ENCODE measurements around the gene GRPEL1. TPM values are rescaled to one million over a fixed set of nuclear protein-coding genes. Genes with fewer than 3 reads are reported as not detected.

The GRPEL1 gene
- total and polyA plus RNA-seq, 2 of the 13 experiments (the other 11 are each of a cell fraction or from before 2014, with no cell fraction given): 32.3 to 141 TPM

DNA sequence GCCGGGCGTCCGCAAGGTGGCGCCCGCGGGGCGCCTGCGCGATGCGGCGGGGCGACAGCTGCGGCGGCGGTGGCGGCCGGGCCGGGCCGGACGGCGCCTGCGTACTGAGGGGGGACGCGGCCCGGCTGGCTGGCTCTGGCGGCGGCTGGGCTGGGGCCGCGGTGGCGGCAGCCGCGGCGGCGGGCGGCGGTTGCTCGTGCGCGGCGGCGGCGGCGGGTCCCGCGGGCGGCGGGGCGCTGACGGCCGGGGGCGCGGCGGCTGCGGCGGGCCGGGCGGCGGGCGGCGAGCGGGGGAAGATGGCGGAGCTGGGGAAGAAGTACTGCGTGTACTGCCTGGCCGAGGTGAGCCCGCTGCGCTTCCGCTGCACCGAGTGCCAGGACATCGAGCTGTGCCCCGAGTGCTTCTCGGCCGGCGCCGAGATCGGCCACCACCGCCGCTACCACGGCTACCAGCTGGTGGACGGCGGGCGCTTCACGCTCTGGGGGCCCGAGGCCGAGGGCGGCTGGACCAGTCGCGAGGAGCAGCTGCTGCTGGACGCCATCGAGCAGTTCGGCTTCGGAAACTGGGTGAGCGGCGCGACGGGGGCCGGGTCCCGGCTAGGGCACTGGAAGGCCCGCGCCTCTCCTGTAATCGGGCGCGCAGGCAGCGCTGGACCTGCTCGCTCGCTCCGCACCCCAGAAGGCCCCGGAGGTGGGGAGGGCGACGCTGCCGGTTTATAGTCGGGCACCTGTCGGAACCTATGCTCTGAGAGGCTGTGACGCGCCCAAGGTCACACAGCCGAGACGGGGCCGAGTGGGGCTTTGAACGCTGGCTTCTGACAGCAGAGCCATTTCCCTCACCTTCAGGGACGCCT, 24.4 kb downstream of the GRPEL1 start, which contains the start of gene TADA2B (continued):
- TF ChIP-seq HNF4A (CRISPR knock-in tag; IDR thresholded peaks at IDR 0.05) (0 out of 2 replicates have a peak, but pooled peaks have one; percentile 7), LCORL (IDR thresholded peaks at IDR 0.05) (no peak), LCORL (CRISPR knock-in tag; IDR thresholded peaks at IDR 0.05) (no peak), HOXA5 (CRISPR knock-in tag; IDR thresholded peaks at IDR 0.05) (peak; percentile 64; the same call in 1 of the 2 replicates), ZNF703 (CRISPR knock-in tag; IDR thresholded peaks at IDR 0.05; ENCODE audit: borderline replicate concordance) (no peak), MTA1 (CRISPR knock-in tag; IDR thresholded peaks at IDR 0.05; ENCODE audit: borderline replicate concordance) (peak; percentile 49; the same call in 1 of the 2 replicates), ZNF333 (CRISPR knock-in tag; IDR thresholded peaks at IDR 0.05; ENCODE audit: borderline replicate concordance) (peak; percentile 88; the same call in 1 of the 2 replicates), CBFB (CRISPR knock-in tag; IDR thresholded peaks at IDR 0.05) (0 out of 2 replicates have a peak, but pooled peaks have one; percentile 29), ERF (CRISPR knock-in tag; IDR thresholded peaks at IDR 0.05) (no peak), ISL2 (CRISPR knock-in tag; IDR thresholded peaks at IDR 0.05) (no peak), TGIF2 (CRISPR knock-in tag; IDR thresholded peaks at IDR 0.05) (no peak)
- TF ChIP-seq, protein P1, sequence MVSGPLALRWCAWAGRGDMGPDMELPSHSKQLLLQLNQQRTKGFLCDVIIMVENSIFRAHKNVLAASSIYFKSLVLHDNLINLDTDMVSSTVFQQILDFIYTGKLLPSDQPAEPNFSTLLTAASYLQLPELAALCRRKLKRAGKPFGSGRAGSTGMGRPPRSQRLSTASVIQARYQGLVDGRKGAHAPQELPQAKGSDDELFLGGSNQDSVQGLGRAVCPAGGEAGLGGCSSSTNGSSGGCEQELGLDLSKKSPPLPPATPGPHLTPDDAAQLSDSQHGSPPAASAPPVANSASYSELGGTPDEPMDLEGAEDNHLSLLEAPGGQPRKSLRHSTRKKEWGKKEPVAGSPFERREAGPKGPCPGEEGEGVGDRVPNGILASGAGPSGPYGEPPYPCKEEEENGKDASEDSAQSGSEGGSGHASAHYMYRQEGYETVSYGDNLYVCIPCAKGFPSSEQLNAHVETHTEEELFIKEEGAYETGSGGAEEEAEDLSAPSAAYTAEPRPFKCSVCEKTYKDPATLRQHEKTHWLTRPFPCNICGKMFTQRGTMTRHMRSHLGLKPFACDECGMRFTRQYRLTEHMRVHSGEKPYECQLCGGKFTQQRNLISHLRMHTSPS (CRISPR knock-in tag; IDR thresholded peaks at IDR 0.05; ENCODE audit: low read depth): no peak
- TF ChIP-seq, protein P2, sequence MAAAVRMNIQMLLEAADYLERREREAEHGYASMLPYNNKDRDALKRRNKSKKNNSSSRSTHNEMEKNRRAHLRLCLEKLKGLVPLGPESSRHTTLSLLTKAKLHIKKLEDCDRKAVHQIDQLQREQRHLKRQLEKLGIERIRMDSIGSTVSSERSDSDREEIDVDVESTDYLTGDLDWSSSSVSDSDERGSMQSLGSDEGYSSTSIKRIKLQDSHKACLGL (CRISPR knock-in tag; IDR thresholded peaks at IDR 0.05): peak; percentile 62; the same call in 1 of the 2 replicates
- TF ChIP-seq, protein P3, sequence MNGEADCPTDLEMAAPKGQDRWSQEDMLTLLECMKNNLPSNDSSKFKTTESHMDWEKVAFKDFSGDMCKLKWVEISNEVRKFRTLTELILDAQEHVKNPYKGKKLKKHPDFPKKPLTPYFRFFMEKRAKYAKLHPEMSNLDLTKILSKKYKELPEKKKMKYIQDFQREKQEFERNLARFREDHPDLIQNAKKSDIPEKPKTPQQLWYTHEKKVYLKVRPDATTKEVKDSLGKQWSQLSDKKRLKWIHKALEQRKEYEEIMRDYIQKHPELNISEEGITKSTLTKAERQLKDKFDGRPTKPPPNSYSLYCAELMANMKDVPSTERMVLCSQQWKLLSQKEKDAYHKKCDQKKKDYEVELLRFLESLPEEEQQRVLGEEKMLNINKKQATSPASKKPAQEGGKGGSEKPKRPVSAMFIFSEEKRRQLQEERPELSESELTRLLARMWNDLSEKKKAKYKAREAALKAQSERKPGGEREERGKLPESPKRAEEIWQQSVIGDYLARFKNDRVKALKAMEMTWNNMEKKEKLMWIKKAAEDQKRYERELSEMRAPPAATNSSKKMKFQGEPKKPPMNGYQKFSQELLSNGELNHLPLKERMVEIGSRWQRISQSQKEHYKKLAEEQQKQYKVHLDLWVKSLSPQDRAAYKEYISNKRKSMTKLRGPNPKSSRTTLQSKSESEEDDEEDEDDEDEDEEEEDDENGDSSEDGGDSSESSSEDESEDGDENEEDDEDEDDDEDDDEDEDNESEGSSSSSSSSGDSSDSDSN (CRISPR knock-in tag; IDR thresholded peaks at IDR 0.05): peak; percentile 93
- TF ChIP-seq, protein P4, sequence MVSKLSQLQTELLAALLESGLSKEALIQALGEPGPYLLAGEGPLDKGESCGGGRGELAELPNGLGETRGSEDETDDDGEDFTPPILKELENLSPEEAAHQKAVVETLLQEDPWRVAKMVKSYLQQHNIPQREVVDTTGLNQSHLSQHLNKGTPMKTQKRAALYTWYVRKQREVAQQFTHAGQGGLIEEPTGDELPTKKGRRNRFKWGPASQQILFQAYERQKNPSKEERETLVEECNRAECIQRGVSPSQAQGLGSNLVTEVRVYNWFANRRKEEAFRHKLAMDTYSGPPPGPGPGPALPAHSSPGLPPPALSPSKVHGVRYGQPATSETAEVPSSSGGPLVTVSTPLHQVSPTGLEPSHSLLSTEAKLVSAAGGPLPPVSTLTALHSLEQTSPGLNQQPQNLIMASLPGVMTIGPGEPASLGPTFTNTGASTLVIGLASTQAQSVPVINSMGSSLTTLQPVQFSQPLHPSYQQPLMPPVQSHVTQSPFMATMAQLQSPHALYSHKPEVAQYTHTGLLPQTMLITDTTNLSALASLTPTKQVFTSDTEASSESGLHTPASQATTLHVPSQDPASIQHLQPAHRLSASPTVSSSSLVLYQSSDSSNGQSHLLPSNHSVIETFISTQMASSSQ (IDR thresholded peaks at IDR 0.05; ENCODE audit: low read depth): no peak
- TF ChIP-seq, protein P4 (CRISPR knock-in tag; IDR thresholded peaks at IDR 0.05; ENCODE audit: borderline replicate concordance): no peak
- TF ChIP-seq, protein P5, sequence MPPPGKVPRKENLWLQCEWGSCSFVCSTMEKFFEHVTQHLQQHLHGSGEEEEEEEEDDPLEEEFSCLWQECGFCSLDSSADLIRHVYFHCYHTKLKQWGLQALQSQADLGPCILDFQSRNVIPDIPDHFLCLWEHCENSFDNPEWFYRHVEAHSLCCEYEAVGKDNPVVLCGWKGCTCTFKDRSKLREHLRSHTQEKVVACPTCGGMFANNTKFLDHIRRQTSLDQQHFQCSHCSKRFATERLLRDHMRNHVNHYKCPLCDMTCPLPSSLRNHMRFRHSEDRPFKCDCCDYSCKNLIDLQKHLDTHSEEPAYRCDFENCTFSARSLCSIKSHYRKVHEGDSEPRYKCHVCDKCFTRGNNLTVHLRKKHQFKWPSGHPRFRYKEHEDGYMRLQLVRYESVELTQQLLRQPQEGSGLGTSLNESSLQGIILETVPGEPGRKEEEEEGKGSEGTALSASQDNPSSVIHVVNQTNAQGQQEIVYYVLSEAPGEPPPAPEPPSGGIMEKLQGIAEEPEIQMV (CRISPR knock-in tag; IDR thresholded peaks at IDR 0.05; ENCODE audit: low read depth): no peak

Data from HepG2 (cell line).